Measurements from ENCODE around the gene OSTN.

- TF ChIP-seq POLR2AphosphoS5 (IDR thresholded peaks at IDR 0.05; ENCODE audit: low read depth, low read length) (no peak), CTCF (IDR thresholded peaks at IDR 0.05) (no peak)
Observed at GRCh38 chr3:191307341-191307740, 108.3 kb downstream of the OSTN start.
